ENCODE measurements around the gene MIEN1. TPM values are rescaled to one million over a fixed set of nuclear protein-coding genes. Genes with fewer than 3 reads are reported as not detected.

Gene MIEN1
- total RNA-seq, 1 donor from 2014 or later = 26.6 TPM

DNA sequence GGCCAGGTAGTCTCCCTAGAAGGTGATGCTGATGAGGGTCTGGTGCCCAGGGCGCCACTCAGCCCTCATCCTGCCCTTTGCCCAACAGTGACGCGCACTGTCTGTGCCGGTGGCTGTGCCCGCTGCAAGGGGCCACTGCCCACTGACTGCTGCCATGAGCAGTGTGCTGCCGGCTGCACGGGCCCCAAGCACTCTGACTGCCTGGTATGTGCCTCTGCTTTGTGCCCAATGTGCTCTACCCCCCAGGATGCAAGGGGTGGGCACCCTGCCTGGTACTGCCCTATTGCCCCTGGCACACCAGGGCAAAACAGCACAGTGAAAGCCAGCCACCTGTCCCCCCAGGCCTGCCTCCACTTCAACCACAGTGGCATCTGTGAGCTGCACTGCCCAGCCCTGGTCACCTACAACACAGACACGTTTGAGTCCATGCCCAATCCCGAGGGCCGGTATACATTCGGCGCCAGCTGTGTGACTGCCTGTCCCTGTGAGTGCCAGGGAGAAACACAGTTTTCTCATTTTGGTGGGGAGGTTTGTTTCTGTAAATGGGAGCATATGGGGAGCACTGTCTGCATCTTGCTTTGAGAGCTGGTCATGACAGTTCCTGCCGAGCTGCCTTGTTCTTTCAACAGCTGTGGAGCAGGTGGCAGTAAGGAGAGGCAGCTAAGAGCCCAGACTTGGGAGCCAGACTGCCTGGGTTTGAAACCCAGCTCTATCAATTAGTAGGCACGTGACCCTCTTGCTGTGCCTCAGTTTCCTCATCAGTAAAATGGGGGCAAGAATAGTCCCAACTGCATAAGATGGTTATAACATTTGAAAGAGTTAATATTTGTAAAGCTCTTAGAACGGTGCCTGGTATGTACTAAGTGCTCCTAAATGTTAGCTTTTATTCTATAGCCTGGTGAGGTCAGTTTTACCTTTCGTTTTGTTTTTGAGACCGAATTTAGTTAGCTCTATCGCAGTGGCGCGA, 20.1 kb downstream of the MIEN1 start:
- H3K27me3 ChIP-seq (ENCODE audit: control insufficient read depth, insufficient read depth, low read length) = no peaks in the 10 kb centered on the region
- H3K36me3 ChIP-seq (ENCODE audit: control insufficient read depth, insufficient read depth, low read length) = peaks cover 39% of the 10 kb centered on the region
- DNase-seq (ENCODE audit: low read depth) = no peak
- TF ChIP-seq, protein P1, sequence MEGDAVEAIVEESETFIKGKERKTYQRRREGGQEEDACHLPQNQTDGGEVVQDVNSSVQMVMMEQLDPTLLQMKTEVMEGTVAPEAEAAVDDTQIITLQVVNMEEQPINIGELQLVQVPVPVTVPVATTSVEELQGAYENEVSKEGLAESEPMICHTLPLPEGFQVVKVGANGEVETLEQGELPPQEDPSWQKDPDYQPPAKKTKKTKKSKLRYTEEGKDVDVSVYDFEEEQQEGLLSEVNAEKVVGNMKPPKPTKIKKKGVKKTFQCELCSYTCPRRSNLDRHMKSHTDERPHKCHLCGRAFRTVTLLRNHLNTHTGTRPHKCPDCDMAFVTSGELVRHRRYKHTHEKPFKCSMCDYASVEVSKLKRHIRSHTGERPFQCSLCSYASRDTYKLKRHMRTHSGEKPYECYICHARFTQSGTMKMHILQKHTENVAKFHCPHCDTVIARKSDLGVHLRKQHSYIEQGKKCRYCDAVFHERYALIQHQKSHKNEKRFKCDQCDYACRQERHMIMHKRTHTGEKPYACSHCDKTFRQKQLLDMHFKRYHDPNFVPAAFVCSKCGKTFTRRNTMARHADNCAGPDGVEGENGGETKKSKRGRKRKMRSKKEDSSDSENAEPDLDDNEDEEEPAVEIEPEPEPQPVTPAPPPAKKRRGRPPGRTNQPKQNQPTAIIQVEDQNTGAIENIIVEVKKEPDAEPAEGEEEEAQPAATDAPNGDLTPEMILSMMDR (IDR thresholded peaks at IDR 0.05; ENCODE audit: insufficient read depth, low read length, severe bottlenecking) = no peak
- peak; percentile 47 for FAIRE-seq
- H3K4me3 ChIP-seq (ENCODE audit: low read depth, low read length) = no peak overlapping the region

DNA sequence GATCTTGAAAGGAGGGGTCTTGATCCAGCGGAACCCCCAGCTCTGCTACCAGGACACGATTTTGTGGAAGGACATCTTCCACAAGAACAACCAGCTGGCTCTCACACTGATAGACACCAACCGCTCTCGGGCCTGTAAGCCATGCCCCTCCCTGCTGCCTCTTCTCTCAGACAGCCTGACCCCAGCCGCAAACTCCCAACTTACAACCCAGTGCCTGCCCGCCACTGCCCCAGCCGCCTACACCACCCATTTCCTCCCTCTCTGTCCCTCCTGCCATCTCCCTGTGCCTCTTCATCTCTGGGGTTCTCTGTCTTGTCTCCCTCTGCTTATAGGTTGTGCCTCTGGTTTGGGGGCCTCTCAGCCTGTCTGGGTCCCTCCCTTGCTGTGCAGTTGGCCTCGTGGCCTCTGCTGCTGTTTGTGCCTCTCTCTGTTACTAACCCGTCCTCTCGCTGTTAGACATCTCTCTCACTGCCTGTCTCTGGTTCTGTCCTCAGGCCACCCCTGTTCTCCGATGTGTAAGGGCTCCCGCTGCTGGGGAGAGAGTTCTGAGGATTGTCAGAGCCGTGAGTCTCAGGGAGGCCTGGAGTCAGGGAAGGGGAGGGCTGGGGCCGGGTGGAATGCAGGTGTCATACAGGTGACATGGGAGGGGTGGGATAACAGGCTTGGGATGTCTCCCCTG, 20.9 kb downstream of the MIEN1 start:
- FAIRE-seq = no peak
- H3K36me3 ChIP-seq (ENCODE audit: control insufficient read depth, insufficient read depth, low read length) = peaks cover 39% of the 10 kb centered on the region

DNA sequence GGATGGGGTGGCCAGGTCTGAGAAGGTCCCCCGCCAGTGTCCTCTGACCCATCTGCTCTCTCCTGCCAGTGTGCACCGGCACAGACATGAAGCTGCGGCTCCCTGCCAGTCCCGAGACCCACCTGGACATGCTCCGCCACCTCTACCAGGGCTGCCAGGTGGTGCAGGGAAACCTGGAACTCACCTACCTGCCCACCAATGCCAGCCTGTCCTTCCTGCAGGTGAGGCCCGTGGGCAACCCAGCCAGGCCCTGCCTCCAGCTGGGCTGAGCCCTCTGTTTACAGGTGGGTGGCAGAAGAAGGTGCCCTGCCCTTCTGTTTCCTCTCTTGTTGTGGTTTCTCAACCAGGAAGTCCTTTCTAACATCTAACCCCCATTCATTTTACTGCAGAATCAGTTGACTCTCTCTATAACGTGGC, 23.4 kb downstream of the MIEN1 start:
- TF ChIP-seq, protein P1 (IDR thresholded peaks at IDR 0.05; ENCODE audit: insufficient read depth, low read length, severe bottlenecking) = no peak
- Histone ChIP-seq H3K4me3 (ENCODE audit: low read depth, low read length) (no peak overlapping the region), H3K36me3 (ENCODE audit: control insufficient read depth, insufficient read depth, low read length) (peaks cover 36% of the 10 kb centered on the region), H3K27me3 (ENCODE audit: control insufficient read depth, insufficient read depth, low read length) (no peaks in the 10 kb centered on the region)
- DNase-seq (ENCODE audit: low read depth) = no peak
- peak; percentile 75 for FAIRE-seq

More for the DNA sequence above, 20.9 kb downstream of the MIEN1 start:
- Histone ChIP-seq H3K27me3 (ENCODE audit: control insufficient read depth, insufficient read depth, low read length) (no peaks in the 10 kb centered on the region), H3K4me3 (ENCODE audit: low read depth, low read length) (no peak overlapping the region)
- TF ChIP-seq, protein P1 (IDR thresholded peaks at IDR 0.05; ENCODE audit: insufficient read depth, low read length, severe bottlenecking) = no peak
- DNase-seq (ENCODE audit: low read depth) = no peak

DNA sequence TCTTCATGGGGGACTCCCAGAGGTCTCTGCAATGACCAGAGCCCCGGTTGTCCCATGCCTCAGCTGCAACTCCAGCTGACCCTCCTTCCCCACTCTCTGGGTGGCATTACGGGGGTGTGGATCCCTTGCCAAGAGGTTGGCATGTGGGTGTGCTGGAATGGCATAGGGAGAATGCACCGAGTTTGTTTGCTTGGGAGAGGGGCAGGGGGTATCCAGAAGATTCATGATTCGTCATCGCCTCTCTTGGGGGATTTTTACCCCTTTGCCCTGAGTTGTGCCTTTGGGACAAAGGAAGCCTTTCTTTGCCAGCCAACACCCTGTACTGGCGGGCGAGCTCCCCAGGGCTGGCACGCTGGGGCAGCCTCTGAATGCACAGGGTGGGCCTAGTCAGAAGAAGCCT, 23.9 kb downstream of the MIEN1 start:
- FAIRE-seq = no peak
- DNase-seq (ENCODE audit: low read depth) = no peak
- Histone ChIP-seq H3K27me3 (ENCODE audit: control insufficient read depth, insufficient read depth, low read length) (no peaks in the 10 kb centered on the region), H3K4me3 (ENCODE audit: low read depth, low read length) (no peak overlapping the region), H3K36me3 (ENCODE audit: control insufficient read depth, insufficient read depth, low read length) (peaks cover 32% of the 10 kb centered on the region)
- TF ChIP-seq, protein P1 (IDR thresholded peaks at IDR 0.05; ENCODE audit: insufficient read depth, low read length, severe bottlenecking) = no peak

DNA sequence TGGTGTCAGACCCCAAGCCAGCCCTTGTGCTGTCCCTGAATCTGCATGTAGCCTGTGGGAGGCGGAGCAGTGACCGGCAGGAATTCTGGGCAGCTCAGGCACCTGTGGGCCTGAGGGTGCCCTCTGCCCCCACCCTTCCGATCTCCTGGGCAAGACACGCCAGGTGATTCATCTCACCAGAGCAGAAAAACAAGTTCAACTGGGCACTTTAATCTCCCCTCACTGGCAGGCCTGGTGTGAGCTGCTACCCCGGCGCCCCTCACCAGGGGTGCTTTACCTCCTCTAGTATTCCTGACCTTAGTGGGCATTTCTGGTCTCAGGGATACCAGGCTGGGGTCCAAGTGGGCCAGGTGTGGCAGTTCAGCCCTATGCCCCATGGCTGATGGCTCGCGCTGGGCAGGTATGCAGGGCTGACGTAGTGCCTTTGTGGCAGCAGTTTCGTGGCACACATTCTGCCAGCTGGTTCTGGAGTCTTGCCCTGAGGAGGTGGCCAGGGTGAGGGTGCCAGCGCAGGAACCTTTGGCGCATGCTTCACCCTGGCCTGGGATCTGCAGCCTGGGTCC, 24.5 kb downstream of the MIEN1 start:
- FAIRE-seq = no peak
- DNase-seq (ENCODE audit: low read depth) = peak; percentile 86
- peaks cover 31% of the 10 kb centered on the region for H3K36me3 ChIP-seq (ENCODE audit: control insufficient read depth, insufficient read depth, low read length)
- TF ChIP-seq, protein P1 (IDR thresholded peaks at IDR 0.05; ENCODE audit: insufficient read depth, low read length, severe bottlenecking) = peak; percentile 4
- no peak overlapping the region for H3K4me3 ChIP-seq (ENCODE audit: low read depth, low read length)
- no peaks in the 10 kb centered on the region for H3K27me3 ChIP-seq (ENCODE audit: control insufficient read depth, insufficient read depth, low read length)

Data from bronchial epithelial cell (primary cell).